CD14-positive monocyte (primary cell): ENCODE results near the gene VPS35L. TPM values are rescaled to one million over a fixed set of nuclear protein-coding genes. Genes with fewer than 3 reads are reported as not detected.
A peak's percentile ranks its signal among the peaks of the same experiment; 100 is the strongest.

Experiments used
- DNase-seq, 3 donors: peaks; one replicate each; pipeline ENCODE4 v3.0.0-alpha.2; 2011 to 2022
- H2AFZ ChIP-seq: 2 replicates; pipeline ENCODE4 v1.6.0; 2012; ENCODE audit warnings: mild to moderate bottlenecking, low read depth, low read length, inconsistent platforms; ENCODE audit not compliant: insufficient read depth, poor library complexity, severe bottlenecking
- H3K27ac ChIP-seq, 2 donors: 1 replicate in 1 of 2; 2 replicates in 1 of 2; pipeline ENCODE4 v1.5.1; 2012 to 2013; ENCODE audit warnings: low read length in 2 of 2, control low read depth in 1 of 2, inconsistent platforms in 1 of 2, low read depth in 1 of 2, mild to moderate bottlenecking in 1 of 2
- H3K27me3 ChIP-seq, 2 donors: one replicate each; pipeline versions ENCODE4 v1.6.0 to v1.6.1; 2011 to 2013; ENCODE audit warnings: low read length in 2 of 2; ENCODE audit not compliant: control insufficient read depth in 2 of 2, insufficient read depth in 2 of 2
- H3K36me3 ChIP-seq, 2 donors: replicated peaks in 1 of 2; 1 replicate in 1 of 2; 2 replicates in 1 of 2; pipeline versions ENCODE4 v1.5.1 to v1.6.1; 2012 to 2013; ENCODE audit warnings: low read length in 2 of 2, control low read depth in 1 of 2, inconsistent platforms in 1 of 2, mild to moderate bottlenecking in 1 of 2; ENCODE audit not compliant: insufficient read depth in 2 of 2, control insufficient read depth in 1 of 2
- H3K4me1 ChIP-seq, 2 donors: 1 replicate in 1 of 2; 2 replicates in 1 of 2; pipeline versions ENCODE4 v1.5.1 to v1.6.1; 2012 to 2013; ENCODE audit warnings: low read length in 2 of 2, control low read depth in 1 of 2, inconsistent platforms in 1 of 2, mild to moderate bottlenecking in 1 of 2, moderate library complexity in 1 of 2; ENCODE audit not compliant: insufficient read depth in 2 of 2, control insufficient read depth in 1 of 2
- H3K4me2 ChIP-seq: replicated peaks from 2 replicates; pipeline ENCODE3; 2012; ENCODE audit warnings: low read length, moderate library complexity, mild to moderate bottlenecking; ENCODE audit not compliant: poor library complexity, severe bottlenecking; ENCODE audit errors: extremely low read depth
- H3K4me3 ChIP-seq, 3 experiments: fragments of 200-600 bp in 1 of 3; sonication (generic) in 1 of 3; replicated peaks in 1 of 3; 1 replicate in 2 of 3; 2 replicates in 1 of 3; pipeline ENCODE4 v1.5.1; 2011 to 2013; ENCODE audit warnings: low read length in 3 of 3, mild to moderate bottlenecking in 3 of 3, control low read depth in 2 of 3, low read depth in 2 of 3, inconsistent platforms in 1 of 3, moderate library complexity in 1 of 3
- H3K79me2 ChIP-seq: 2 replicates; pipeline ENCODE4 v1.6.0; 2012; ENCODE audit warnings: mild to moderate bottlenecking, control low read depth, inconsistent platforms, low read length, moderate library complexity; ENCODE audit not compliant: insufficient read depth
- H3K9ac ChIP-seq: 2 replicates; pipeline ENCODE4 v1.6.0; 2017; ENCODE audit warnings: low read length, mild to moderate bottlenecking; ENCODE audit not compliant: insufficient read depth, poor library complexity, severe bottlenecking
- H3K9me3 ChIP-seq, 2 donors: replicated peaks in 1 of 2; 1 replicate in 1 of 2; 2 replicates in 1 of 2; pipeline versions ENCODE4 v1.5.1 to v1.6.1; 2012 to 2013; ENCODE audit warnings: low read length in 2 of 2, control low read depth in 1 of 2; ENCODE audit not compliant: control insufficient read depth in 1 of 2, insufficient read depth in 1 of 2
- H4K20me1 ChIP-seq: 2 replicates; pipeline ENCODE4 v1.6.0; 2012; ENCODE audit warnings: mild to moderate bottlenecking, low read length, control low read depth, moderate library complexity; ENCODE audit not compliant: insufficient read depth
- H3K27ac Mint-ChIP-seq, 7 donors: one replicate each; pipeline ENCODE4 v1.8.0; 2020; ENCODE audit warnings: mild to moderate bottlenecking in 7 of 7, mixed read lengths in 7 of 7, moderate library complexity in 6 of 7, inconsistent platforms in 2 of 7
- H3K27me3 Mint-ChIP-seq, 3 donors: one replicate each; pipeline ENCODE4 v1.8.0; 2021 to 2022; ENCODE audit warnings: low read depth in 3 of 3, mild to moderate bottlenecking in 3 of 3, mixed read lengths in 3 of 3, moderate library complexity in 3 of 3, inconsistent platforms in 1 of 3
- H3K36me3 Mint-ChIP-seq, 2 donors: one replicate each; pipeline ENCODE4 v1.8.0; 2020; ENCODE audit warnings: mixed read lengths in 2 of 2, inconsistent platforms in 1 of 2, mild to moderate bottlenecking in 1 of 2
- H3K4me1 Mint-ChIP-seq: one replicate; pipeline ENCODE4 v1.8.0; 2020; ENCODE audit warnings: mild to moderate bottlenecking, mixed read lengths
- H3K4me3 Mint-ChIP-seq, 2 donors: one replicate each; pipeline ENCODE4 v1.8.0; 2020; ENCODE audit warnings: mild to moderate bottlenecking in 2 of 2, mixed read lengths in 2 of 2, moderate library complexity in 1 of 2
- H3K9me3 Mint-ChIP-seq, 7 donors: one replicate each; pipeline ENCODE4 v1.8.0; 2020 to 2022; ENCODE audit warnings: mixed read lengths in 7 of 7, mild to moderate bottlenecking in 6 of 7, moderate library complexity in 6 of 7, inconsistent platforms in 2 of 7
- CTCF ChIP-seq: fragments of 200-600 bp; IDR thresholded peaks from one replicate; pipeline ENCODE4 v1.8.0; 2022; ENCODE audit warnings: antibody characterized with exemption, mild to moderate bottlenecking
- whole genome bisulfite sequencing: methylation state at CpG from one replicate; pipeline ENCODE4 v1.1.5; 2013; ENCODE audit warnings: missing lambda C conversion rate; ENCODE audit not compliant: insufficient coverage; 5-methylcytosine and 5-hydroxymethylcytosine counted together
- intact Hi-C, 2 donors: fragments of 100-400 bp; cut with micrococcal nuclease; formaldehyde crosslinking; loops; one replicate each; pipeline versions ENCODE4 v1.15.0 to v1.15.1; 2023
- polyA plus RNA-seq, 3 donors: library from polyadenylated mRNA; depleted of rRNA in 1 of 3; unstranded in 2 of 3; stranded (reverse) in 1 of 3; fragments of 300-500 nt in 2 of 3; fragments of >200 nt in 1 of 3; fragmentation: Illumina TruSeq in 2 of 3; gene quantifications; 1 replicate in 2 of 3; 2 replicates in 1 of 3; pipeline ENCODE4 v1.2.3, GENCODE V29; 2012 to 2021

The VPS35L gene
- polyA plus RNA-seq, 3 donors = 29.7 to 51.4 (median 48.8) TPM

- TF ChIP-seq CTCF = no peak
- no peaks in the 10 kb centered on the region for H3K27me3 ChIP-seq
- H3K9ac ChIP-seq = no peak overlapping the region
- DNase-seq = no peak
- no peaks in the 10 kb centered on the region for H3K9me3 Mint-ChIP-seq
- no CpG with 5 or more reads among the region's 4 CpGs for WGBS
- no peak overlapping the region for H3K4me3 Mint-ChIP-seq
- no peak overlapping the region for H3K27ac ChIP-seq
- no peak overlapping the region for H3K4me3 ChIP-seq
- no peaks in the 10 kb centered on the region for H3K27me3 Mint-ChIP-seq
- H3K4me2 ChIP-seq = no peak overlapping the region
- H3K36me3 ChIP-seq = peaks cover 63 to 91% of the 10 kb centered on the region in 2 donors
- H4K20me1 ChIP-seq = no peaks in the 10 kb centered on the region
- no peaks in the 10 kb centered on the region for H3K79me2 ChIP-seq
- intact Hi-C loops = loop anchor here in 1 of 2 donors (5.0 kb wide), 1 partner anchor 60 kb away; no protein-coding TSS in a partner anchor
- H3K9me3 ChIP-seq = no peaks in the 10 kb centered on the region
- peaks cover 65 to 87% of the 10 kb centered on the region in 2 donors for H3K36me3 Mint-ChIP-seq
- no peaks in the 10 kb centered on the region for H3K4me1 ChIP-seq
- peak overlapping the region in 1 of 7 donors; percentile 5 for H3K27ac Mint-ChIP-seq
- no peaks in the 10 kb centered on the region for H3K4me1 Mint-ChIP-seq
- no peak overlapping the region for H2AFZ ChIP-seq
Observed at GRCh38 chr16:19642501-19642900, 87.0 kb downstream of the VPS35L start.

DNA sequence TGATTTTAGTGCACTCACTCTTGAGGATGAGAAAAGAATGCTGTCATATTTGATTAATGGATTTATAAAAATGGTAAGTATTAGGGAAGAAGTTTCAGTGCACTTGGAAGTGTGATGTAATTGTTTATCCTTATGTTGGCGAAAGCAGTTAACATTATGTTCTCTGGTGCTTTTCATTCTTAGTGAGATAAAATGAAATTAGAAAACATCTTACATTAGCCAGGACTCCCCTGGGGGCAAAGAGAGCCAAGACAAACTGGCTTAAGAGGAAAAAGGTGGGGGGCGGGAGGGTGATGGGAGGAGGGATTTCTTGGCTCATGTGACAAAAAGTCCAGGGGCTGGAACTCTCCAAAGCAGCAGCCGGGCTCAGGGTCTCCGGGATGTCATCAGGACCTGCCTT, 89.4 kb downstream of the VPS35L start:
- no peaks in the 10 kb centered on the region for H3K4me1 Mint-ChIP-seq
- Histone ChIP-seq H3K79me2 (no peaks in the 10 kb centered on the region), H3K36me3 (peaks cover 61 to 88% of the 10 kb centered on the region in 2 donors), H3K9me3 (no peaks in the 10 kb centered on the region), H4K20me1 (no peaks in the 10 kb centered on the region), H3K4me1 (no peaks in the 10 kb centered on the region), H2AFZ (no peak overlapping the region), H3K27me3 (no peaks in the 10 kb centered on the region), H3K9ac (no peak overlapping the region), H3K4me2 (no peak overlapping the region), H3K4me3 (no peak overlapping the region), H3K27ac (no peak overlapping the region)
- intact Hi-C loops = loop anchor here in 1 of 2 donors (5.0 kb wide), 1 partner anchor 63 kb away; no protein-coding TSS in a partner anchor
- H3K27me3 Mint-ChIP-seq = no peaks in the 10 kb centered on the region
- H3K9me3 Mint-ChIP-seq = no peaks in the 10 kb centered on the region
- H3K36me3 Mint-ChIP-seq = peaks cover 62 to 79% of the 10 kb centered on the region in 2 donors
- WGBS = 100% methylated on average over 1 of the region's 4 CpGs
- TF ChIP-seq CTCF = no peak
- no peak for DNase-seq
- no peak overlapping the region for H3K4me3 Mint-ChIP-seq
- H3K27ac Mint-ChIP-seq = no peak overlapping the region
